Iris pigment epithelial cell (primary cell): Measurements from ENCODE around the gene TUBB3.
A peak's percentile ranks its signal among the peaks of the same experiment; 100 is the strongest.

ENCODE experiments used
- DNase-seq: peaks from one replicate; pipeline ENCODE4 v3.0.0-alpha.2; 2011; ENCODE audit warnings: low read depth

The TUBB3 gene

GRCh38 chr16:89938175-89938885 lies 15.2 kb downstream of the TUBB3 start:
- DNase-seq, result no peak

GRCh38 chr16:89944773-89945172 lies 21.6 kb downstream of the TUBB3 start:
- no peak for DNase-seq

GRCh38 chr16:89945654-89946053 lies 22.5 kb downstream of the TUBB3 start:
- DNase-seq, result no peak

GRCh38 chr16:89946515-89946914 lies 23.4 kb downstream of the TUBB3 start:
- no peak for DNase-seq

- no peak for DNase-seq
Observed at GRCh38 chr16:89949121-89949742, 26.1 kb downstream of the TUBB3 start.

- DNase-seq, result no peak
Observed at GRCh38 chr16:89949756-89950155, 26.6 kb downstream of the TUBB3 start.

- DNase-seq, result no peak
Observed at GRCh38 chr16:89951509-89951908, 28.4 kb downstream of the TUBB3 start.

- no peak for DNase-seq
Observed at GRCh38 chr16:89952049-89952448, 28.9 kb downstream of the TUBB3 start.

GRCh38 chr16:89952551-89952950 lies 29.4 kb downstream of the TUBB3 start:
- DNase-seq, result no peak

- DNase-seq, result no peak
Observed at GRCh38 chr16:89953671-89954406, 30.7 kb downstream of the TUBB3 start.

- DNase-seq, result no peak
Observed at GRCh38 chr16:89954462-89954861, 31.3 kb downstream of the TUBB3 start.

GRCh38 chr16:89955001-89955685 lies 32.0 kb downstream of the TUBB3 start:
- DNase-seq, result no peak

- DNase-seq, result no peak
Observed at GRCh38 chr16:89956505-89957215, 33.5 kb downstream of the TUBB3 start.

- DNase-seq, result no peak
Observed at GRCh38 chr16:89957216-89957785, 34.2 kb downstream of the TUBB3 start.

- peak; percentile 44 for DNase-seq
Observed at GRCh38 chr16:89958068-89958467, 34.9 kb downstream of the TUBB3 start.

- no peak for DNase-seq
Observed at GRCh38 chr16:89958596-89958995, 35.5 kb downstream of the TUBB3 start.

GRCh38 chr16:89960966-89961365 lies 37.8 kb downstream of the TUBB3 start:
- no peak for DNase-seq

GRCh38 chr16:89961920-89962319 lies 38.8 kb downstream of the TUBB3 start:
- DNase-seq, result no peak

GRCh38 chr16:89962754-89963498 lies 39.8 kb downstream of the TUBB3 start:
- DNase-seq, result no peak

GRCh38 chr16:89964201-89964600 lies 41.1 kb downstream of the TUBB3 start:
- no peak for DNase-seq
